Fibroblast of villous mesenchyme (primary cell): ENCODE data around the gene NCAN. TPM values are rescaled to one million over a fixed set of nuclear protein-coding genes. Genes with fewer than 3 reads are reported as not detected.
A peak's percentile ranks its signal among the peaks of the same experiment; 100 is the strongest.

ENCODE experiments used
- DNase-seq: peaks from one replicate; pipeline ENCODE4 v3.0.0-alpha.2; 2010; ENCODE audit warnings: low read depth
- H3K4me3 ChIP-seq: 2 replicates; pipeline ENCODE4 v1.5.1; 2011; ENCODE audit warnings: low read depth, mild to moderate bottlenecking, low read length
- CTCF ChIP-seq: IDR thresholded peaks from 2 replicates; pipeline ENCODE4 v1.5.1; 2012; ENCODE audit warnings: low read depth, mild to moderate bottlenecking, low read length; ENCODE audit not compliant: insufficient read depth
- total RNA-seq: library from RNA; depleted of rRNA; stranded (reverse); fragments of >200 nt; gene quantifications from 2 replicates; pipeline ENCODE4 v1.2.3, GENCODE V29; 2012

Gene NCAN
- total RNA-seq, 1 donor, result not detected

DNA sequence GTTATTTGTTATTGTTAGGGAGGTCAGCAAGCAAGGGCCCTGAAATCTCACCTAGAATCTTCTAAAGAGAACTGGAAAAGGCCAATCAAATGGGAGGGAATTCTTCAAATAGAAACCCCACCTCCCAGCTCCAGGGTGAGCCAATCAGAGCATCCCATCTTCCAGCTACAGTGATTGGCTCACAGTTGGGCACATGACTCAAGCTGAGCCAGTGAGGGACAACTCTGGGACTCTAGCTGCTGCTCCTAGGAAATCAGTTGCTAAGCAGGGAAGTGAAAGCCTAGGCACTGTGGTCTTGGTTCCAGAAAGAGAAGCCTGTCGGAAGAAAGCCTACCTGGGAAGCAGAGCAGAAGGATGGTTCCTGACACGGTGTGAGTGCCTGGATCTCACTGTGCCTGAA, 48.0 kb downstream of the NCAN start:
- H3K4me3 ChIP-seq, result no peak overlapping the region
- TF ChIP-seq CTCF, result no peak
- peak; percentile 10 for DNase-seq

DNA sequence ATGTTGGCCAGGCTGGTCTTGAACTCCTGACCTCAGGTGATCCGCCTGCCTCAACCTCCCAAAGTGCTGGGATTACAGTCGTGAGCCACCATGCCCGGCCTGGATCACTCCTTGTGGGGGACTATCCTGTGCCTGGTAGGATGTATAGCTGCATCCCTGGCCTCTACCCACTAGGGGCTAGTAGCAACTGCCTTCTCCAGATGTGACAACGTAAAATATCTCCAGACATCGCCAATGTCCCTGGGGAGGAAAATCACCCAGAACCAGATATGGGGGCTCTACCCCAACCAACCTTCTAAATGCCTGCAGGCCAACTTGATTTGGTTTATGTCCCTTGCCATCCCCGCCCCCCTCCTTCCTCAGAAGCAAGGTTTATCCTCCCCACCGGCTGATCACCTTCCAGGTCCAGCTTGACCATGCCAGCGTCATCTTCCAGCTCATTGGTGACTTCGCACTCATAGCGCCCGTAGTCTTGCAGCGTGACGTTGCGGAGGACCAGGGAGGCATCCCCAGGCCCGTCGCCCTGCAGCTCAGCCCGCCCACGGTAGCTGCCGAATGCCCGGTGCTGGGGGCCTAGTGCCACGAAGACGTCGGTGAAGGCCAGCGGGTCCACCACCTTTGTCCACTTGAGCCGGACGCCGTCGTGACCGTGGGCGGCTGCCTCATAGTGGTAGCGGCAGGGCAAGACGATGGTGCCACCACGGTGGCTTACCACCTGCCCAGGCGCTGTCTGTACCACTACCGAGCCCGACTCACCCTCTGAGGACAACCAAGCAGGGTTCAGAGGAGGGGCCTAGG, 48.9 kb downstream of the NCAN start:
- no peak for TF ChIP-seq CTCF
- H3K4me3 ChIP-seq, result no peak overlapping the region
- DNase-seq, result no peak

GRCh38 chr19:19261350-19262189, 49.8 kb downstream of the NCAN start:
- no peak for TF ChIP-seq CTCF
- H3K4me3 ChIP-seq, result no peak overlapping the region
- no peak for DNase-seq

- no peak for DNase-seq
- TF ChIP-seq CTCF, result no peak
- H3K4me3 ChIP-seq, result no peak overlapping the region
These were observed 50.7 kb downstream of the NCAN start for GRCh38 chr19:19262190-19263057.

- TF ChIP-seq CTCF, result no peak
- DNase-seq, result no peak
- H3K4me3 ChIP-seq, result no peak overlapping the region
These were observed 52.2 kb downstream of the NCAN start for GRCh38 chr19:19263886-19264487.

DNA sequence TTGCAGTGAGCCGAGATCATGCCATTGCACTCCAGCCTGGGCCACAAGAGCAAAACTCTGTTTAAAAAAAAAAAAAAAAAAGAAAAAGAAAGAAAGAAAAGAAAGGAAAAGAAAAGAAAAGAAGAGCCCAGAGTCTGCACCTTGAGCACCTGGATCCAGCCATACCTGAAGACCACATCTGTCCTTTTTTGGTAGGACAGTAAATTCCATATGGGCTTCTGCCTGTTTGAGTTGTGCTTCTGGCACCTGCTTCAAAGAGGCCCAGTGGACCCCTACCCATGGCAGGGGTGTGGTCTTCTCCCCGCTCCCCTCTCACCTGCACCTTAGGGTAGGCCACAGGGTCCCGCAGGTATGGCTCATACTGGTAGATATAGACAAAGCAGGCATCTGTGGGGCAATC, 55.5 kb downstream of the NCAN start:
- no peak for TF ChIP-seq CTCF
- no peak overlapping the region for H3K4me3 ChIP-seq
- no peak for DNase-seq
